Subcutaneous adipose tissue (tissue), 4 donors: ENCODE data around the gene OXCT1. TPM values are rescaled to one million over a fixed set of nuclear protein-coding genes. Genes with fewer than 3 reads are reported as not detected.

Experiments
- CTCF ChIP-seq: fragments of 450-650 bp; IDR thresholded peaks from one replicate; pipeline ENCODE4 v1.5.1; 2016; ENCODE audit warnings: low read depth, mild to moderate bottlenecking, control low read depth, antibody characterized with exemption, moderate library complexity
- total RNA-seq, 4 donors: library from RNA; depleted of rRNA; stranded (reverse); fragments of >200 nt; gene quantifications; one replicate each; pipeline ENCODE4 v1.1.0, GENCODE V29; 2016

The OXCT1 gene
- total RNA-seq, 4 donors from 2014 or later: 38.9 to 74.6 (median 57.1) TPM

GRCh38 chr5:41821051-41821450 lies 49.2 kb downstream of the OXCT1 start:
- no peak for TF ChIP-seq CTCF

GRCh38 chr5:41820150-41820549 lies 50.1 kb downstream of the OXCT1 start:
- TF ChIP-seq CTCF: no peak

GRCh38 chr5:41817625-41818301 lies 52.5 kb downstream of the OXCT1 start:
- TF ChIP-seq CTCF: no peak

- TF ChIP-seq CTCF: no peak
These were observed 54.5 kb downstream of the OXCT1 start for GRCh38 chr5:41815663-41816229.

GRCh38 chr5:41815261-41815660 lies 55.0 kb downstream of the OXCT1 start:
- no peak for TF ChIP-seq CTCF

GRCh38 chr5:41812156-41812555 lies 58.1 kb downstream of the OXCT1 start:
- TF ChIP-seq CTCF: no peak

GRCh38 chr5:41809128-41809527 lies 61.1 kb downstream of the OXCT1 start:
- TF ChIP-seq CTCF: no peak
